ENCODE data around the gene GNAS-AS1.

DNA sequence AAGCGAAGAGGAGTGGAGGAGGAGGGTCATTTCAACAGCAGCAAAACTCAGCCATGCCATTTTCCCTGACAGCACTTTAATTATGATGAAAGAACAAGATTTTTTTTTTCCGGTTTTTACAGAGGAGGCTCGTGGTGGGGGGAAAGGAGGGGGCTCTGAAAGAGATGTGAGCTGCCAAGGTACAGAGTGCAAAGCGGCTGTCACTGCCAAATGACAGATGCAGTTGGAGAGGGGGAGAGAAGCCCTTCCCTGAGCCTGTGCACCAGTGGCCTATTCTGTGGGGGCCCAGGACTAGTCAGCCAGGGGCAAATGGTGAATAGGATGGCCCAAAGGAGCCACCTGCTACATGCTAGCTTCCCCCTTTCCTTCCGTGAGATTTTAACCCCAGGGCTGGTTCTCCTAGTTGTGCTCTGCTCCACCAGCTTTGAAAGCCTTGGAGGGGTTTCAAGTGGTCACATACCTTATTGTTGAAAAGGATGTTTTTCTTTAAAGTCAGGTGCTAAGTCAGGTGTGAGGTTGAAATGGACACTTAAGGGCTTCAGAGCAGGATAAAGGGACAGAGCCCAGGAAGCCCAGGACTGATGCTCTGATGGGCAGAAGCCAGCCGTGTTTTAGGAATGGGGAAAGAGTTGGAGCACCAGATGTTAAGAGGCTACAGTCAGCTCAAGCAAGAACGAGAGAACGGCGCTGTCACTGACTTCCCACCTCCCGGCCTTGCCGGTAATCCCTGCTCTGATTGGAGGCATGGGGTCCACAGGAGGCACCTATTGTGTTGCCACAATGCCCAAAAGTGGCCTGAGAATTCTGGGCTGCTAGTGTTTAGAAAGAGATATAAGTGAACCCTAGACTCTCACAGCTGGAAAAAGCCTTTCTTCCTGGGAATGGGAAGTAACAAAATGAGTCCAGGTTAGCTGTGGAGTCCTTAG, 26.6 kb upstream of the GNAS-AS1 start:
- TF ChIP-seq ZNF274 (IDR thresholded peaks at IDR 0.05; ENCODE audit: low read depth, low read length) (no peak), SUZ12 (IDR thresholded peaks at IDR 0.05; ENCODE audit: extremely low read depth, insufficient read depth, insufficient read length) (no peak), YY1 (IDR thresholded peaks at IDR 0.05; ENCODE audit: insufficient read depth, insufficient read length) (no peak)

All from NT2/D1 (cell line).